AG09319 (cell line): ENCODE measurements around the gene RANBP17.

Source experiments
- DNase-seq: peaks from one replicate; pipeline ENCODE4 v3.0.0-alpha.2; 2010; ENCODE audit warnings: low read depth; ENCODE audit errors: extremely low read depth
- TF ChIP-seq, protein P1 (sequence below): IDR thresholded peaks from 2 replicates; pipeline ENCODE4 v1.5.1; 2011; ENCODE audit warnings: low read depth, mild to moderate bottlenecking, inconsistent platforms, low read length, moderate library complexity

The RANBP17 gene

DNA sequence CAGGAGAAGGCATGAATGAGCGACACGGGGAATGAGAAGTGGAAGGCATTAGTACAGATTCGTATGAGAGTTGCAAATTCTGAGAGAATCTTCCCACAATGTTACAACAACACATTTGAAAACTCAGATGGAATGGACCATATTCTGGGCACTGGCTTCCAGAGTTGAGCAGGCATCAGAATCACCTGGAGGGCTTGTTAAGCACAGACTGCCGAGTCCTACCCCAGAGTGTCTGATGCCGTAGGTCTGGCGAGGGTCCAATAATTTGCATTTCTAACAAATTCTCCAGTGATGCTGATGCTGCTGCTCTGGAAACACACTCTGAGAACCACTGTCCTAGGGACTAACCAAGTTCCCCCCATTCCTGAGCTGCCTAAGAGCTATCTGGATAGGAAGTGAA is 444.3 kb downstream of the RANBP17 start:
- no peak for DNase-seq
- TF ChIP-seq, protein P1, sequence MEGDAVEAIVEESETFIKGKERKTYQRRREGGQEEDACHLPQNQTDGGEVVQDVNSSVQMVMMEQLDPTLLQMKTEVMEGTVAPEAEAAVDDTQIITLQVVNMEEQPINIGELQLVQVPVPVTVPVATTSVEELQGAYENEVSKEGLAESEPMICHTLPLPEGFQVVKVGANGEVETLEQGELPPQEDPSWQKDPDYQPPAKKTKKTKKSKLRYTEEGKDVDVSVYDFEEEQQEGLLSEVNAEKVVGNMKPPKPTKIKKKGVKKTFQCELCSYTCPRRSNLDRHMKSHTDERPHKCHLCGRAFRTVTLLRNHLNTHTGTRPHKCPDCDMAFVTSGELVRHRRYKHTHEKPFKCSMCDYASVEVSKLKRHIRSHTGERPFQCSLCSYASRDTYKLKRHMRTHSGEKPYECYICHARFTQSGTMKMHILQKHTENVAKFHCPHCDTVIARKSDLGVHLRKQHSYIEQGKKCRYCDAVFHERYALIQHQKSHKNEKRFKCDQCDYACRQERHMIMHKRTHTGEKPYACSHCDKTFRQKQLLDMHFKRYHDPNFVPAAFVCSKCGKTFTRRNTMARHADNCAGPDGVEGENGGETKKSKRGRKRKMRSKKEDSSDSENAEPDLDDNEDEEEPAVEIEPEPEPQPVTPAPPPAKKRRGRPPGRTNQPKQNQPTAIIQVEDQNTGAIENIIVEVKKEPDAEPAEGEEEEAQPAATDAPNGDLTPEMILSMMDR = no peak

DNA sequence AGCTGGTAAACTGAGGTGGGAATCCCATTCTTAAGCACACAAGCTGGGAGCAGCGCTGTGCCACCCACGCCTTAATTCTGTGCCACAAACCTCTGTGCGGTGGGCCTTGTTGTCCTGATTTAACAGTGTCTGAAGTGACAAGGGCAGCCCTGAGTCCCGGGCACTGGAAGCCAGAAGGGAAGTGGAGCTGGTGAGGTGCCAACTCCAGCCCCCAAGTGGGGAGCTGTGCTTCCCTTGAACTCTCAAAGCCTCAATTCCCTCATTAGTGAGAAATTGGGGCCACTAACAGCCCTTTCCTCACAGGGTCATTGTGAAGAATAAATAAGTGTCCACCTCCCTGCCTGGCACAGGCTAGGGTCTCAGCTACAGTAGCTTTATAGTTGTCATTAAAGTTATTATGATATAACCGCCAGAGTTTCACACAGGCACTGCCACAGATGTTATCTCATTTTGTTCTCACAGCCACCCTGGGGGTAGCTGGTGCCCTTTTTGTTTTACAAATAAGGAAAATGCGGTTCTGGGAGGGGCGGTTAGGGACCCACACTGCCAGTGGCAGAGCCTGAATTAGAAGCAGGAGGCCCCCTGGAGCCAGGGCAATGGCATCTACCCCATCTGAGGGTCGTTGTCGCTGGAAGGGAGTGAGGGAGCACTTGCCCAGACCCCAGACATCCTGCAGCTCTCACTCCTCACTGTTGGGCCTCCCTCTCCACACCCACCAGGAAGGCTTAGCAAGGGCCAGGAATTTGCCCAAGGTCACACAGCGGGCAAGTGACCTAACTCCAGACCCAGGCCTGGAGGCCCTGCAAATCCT is 445.2 kb downstream of the RANBP17 start:
- DNase-seq = no peak
- TF ChIP-seq, protein P1 = no peak

DNA sequence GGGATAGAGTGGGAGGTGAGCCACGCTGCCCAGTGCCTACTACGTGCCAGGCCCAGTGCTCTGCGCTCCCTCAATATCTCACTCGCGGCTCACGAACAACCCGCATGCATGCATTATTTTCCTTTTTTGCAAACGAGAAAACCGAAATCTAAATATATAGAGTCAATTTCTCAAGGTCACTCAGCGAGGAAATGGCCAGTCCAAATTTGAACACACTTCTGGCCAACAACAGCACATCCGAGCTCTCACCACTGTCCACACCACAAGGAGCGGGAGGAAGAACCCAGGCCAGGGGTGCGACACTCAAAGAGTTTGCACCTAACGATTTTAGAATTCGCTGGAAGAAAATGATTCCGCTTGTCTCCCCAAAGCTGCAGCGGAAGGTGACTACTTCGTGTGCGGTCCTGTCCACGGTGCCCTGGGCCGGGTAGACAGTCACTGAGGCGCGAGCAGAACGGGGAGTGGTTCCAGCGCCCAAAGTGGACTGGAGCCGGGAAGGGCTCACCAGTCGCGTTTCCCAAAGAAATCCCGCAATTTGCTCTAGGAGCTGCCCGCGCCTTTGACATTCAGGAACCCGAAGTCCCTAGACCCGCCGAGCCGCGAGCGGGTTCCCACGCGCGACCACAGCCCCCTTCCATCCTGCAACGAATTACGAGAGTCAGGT is 446.1 kb downstream of the RANBP17 start:
- TF ChIP-seq, protein P1 = no peak
- no peak for DNase-seq

DNA sequence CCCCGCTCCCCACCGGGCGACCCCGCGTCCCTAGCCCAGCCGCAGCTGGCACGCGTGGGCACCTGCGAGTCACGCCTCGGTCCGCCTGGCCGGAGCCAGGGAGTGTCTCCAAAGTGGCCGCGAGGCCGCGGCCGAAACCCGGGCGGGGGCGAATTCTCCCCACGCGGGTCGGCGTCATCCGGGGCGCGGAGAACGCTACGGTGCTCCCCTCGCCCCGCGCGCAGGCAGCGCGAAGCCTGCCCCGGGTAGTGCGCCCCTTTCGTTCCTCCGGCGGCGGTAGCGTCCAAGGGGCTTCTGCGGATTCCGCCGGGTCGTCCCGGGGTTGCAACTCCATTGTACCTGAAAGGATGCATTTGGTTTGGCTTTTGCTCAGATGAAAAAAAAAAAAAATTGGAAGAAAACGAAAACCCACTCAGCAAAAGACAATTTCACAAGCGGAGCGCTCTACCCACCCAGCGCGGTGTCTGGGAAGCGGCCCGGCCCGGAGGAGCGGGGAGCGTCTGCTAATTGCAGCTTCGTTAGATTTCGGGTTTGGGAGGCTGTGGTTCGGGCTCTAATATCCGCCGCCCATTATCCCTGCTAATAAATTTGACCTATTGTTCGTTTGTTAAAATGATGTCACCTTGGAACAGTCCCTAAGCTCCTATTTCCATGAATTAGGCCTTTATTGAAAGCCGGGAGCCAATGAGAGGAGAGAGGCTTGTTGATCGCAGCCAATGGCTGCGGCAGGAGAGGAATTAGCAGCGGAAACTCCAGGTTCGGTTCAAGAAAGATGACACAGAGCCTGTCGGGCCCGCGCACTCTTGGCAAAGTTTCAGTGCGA is 446.8 kb downstream of the RANBP17 start, which contains the start of gene TLX3:
TLX3 (plus strand) TSS at position 796 of the 823 bp plus-strand sequence. CDS start 118 bp downstream, outside the sequence.
- TF ChIP-seq, protein P1 = no peak
- DNase-seq = no peak

DNA sequence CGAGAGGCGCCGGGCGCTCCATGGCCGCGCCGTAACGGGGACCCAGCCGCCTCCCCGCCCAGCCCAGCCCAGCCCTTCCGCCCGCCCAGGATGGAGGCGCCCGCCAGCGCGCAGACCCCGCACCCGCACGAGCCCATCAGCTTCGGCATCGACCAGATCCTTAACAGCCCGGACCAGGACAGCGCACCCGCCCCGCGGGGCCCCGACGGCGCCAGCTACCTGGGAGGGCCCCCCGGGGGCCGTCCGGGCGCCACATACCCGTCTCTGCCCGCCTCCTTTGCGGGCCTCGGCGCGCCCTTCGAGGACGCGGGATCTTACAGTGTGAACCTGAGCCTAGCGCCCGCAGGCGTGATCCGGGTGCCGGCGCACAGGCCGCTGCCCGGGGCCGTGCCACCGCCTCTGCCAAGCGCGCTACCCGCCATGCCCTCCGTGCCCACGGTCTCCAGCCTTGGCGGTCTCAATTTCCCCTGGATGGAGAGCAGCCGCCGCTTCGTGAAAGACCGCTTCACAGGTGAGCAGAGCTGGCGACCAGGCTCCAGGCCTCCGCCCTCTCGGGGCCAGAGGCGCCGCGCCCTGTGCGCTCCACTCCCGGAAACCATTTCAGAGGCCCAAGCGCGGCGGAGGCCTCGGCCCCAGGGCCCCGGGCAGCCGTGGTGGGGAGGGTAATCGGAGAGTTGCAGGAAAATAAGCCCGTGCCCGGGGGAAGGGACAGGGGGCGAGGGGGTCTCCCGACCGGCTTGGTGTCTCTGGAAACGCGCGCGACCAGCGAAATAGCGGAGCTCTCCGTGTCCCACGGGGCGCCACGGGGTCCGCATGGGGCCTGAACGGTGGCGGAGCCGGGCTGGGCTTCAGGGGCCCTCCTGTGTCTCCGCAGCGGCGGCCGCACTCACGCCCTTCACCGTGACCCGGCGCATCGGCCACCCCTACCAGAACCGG is 447.7 kb downstream of the RANBP17 start:
- TF ChIP-seq, protein P1 = no peak
- DNase-seq = no peak

DNA sequence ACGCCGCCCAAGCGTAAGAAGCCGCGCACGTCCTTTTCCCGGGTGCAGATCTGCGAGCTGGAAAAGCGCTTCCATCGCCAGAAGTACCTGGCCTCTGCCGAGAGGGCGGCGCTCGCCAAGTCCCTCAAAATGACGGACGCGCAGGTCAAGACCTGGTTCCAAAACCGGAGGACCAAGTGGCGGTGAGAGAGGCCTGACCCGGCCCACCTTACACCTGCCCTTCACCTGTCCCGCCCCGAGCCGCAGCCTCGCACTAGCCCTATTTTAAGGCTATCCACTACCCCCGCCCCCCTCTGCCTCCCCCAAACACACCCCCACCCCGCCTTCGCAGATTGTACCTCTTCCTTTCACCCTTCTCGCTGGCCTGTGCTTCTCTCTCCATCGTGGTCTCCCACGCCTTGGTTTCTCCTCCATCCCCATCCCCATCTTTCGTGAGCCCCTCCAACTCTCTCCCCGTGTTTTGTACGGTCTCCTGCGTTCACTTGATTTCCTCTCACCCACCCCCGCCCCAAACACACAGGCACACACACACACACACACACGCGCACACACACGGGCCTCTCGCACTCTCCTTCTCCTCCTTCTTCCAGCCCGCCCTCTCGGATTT is 448.5 kb downstream of the RANBP17 start:
- TF ChIP-seq, protein P1 = peak; percentile 7; the same call in 1 of the 2 replicates
- DNase-seq = no peak
